HepG2 (cell line): Measurements from ENCODE around the gene RHOT2. TPM values are rescaled to one million over a fixed set of nuclear protein-coding genes. Genes with fewer than 3 reads are reported as not detected.

Source experiments
- AFF4 ChIP-seq: sonication (generic); formaldehyde crosslinking; IDR thresholded peaks from 2 replicates; pipeline ENCODE4 v1.4.0; 2020; ENCODE audit warnings: missing genetic modification reagents
- ATM ChIP-seq: fragments of 450-650 bp; IDR thresholded peaks from 2 replicates; pipeline ENCODE4 v1.7.1; 2017; ENCODE audit warnings: mild to moderate bottlenecking, borderline replicate concordance
- BHLHE40 ChIP-seq: IDR thresholded peaks from 2 replicates; pipeline ENCODE4 v1.6.1; 2011; ENCODE audit warnings: low read length, improper control_type of control experiment
- CHCHD3 ChIP-seq: sonication (generic); formaldehyde crosslinking; IDR thresholded peaks from 2 replicates; pipeline ENCODE4 v1.8.0; 2022; ENCODE audit warnings: mild to moderate bottlenecking, missing genetic modification reagents, moderate library complexity
- HHEX ChIP-seq: IDR thresholded peaks from 2 replicates; pipeline ENCODE4 v1.6.1; 2016; ENCODE audit warnings: control low read depth
- HNF4A ChIP-seq: sonication (generic); formaldehyde crosslinking; IDR thresholded peaks from 2 replicates; pipeline ENCODE4 v1.4.0; 2020; ENCODE audit warnings: missing genetic modification reagents
- JDP2 ChIP-seq: sonication (generic); formaldehyde crosslinking; IDR thresholded peaks from 2 replicates; pipeline ENCODE4 v1.8.1; 2022; ENCODE audit warnings: missing genetic modification reagents, borderline replicate concordance
- MTF1 ChIP-seq: sonication (generic); formaldehyde crosslinking; IDR thresholded peaks from 2 replicates; pipeline ENCODE4 v1.5.0; 2020; ENCODE audit warnings: missing genetic modification reagents
- PRDM15 ChIP-seq: sonication (generic); formaldehyde crosslinking; IDR thresholded peaks from 2 replicates; pipeline ENCODE4 v1.4.0; 2020; ENCODE audit warnings: missing genetic modification reagents
- SRSF1 ChIP-seq: fragments of 200-400 bp; formaldehyde crosslinking; optimal IDR thresholded peaks from 2 replicates; pipeline ENCODE3; 2017; ENCODE audit warnings: mild to moderate bottlenecking, low read depth, low read length, moderate library complexity
- THYN1 ChIP-seq: sonication (generic); formaldehyde crosslinking; IDR thresholded peaks from 2 replicates; pipeline ENCODE4 v1.8.1; 2023; ENCODE audit warnings: low read depth, mild to moderate bottlenecking, moderate library complexity, missing genetic modification reagents, borderline replicate concordance
- ZBTB42 ChIP-seq: sonication (generic); formaldehyde crosslinking; IDR thresholded peaks from 2 replicates; pipeline ENCODE4 v1.5.0; 2020; ENCODE audit warnings: mild to moderate bottlenecking, missing genetic modification reagents
- ZNF260 ChIP-seq: sonication (generic); formaldehyde crosslinking; IDR thresholded peaks from 2 replicates; pipeline ENCODE4 v1.4.0; 2020; ENCODE audit warnings: missing genetic modification reagents, low read depth, mild to moderate bottlenecking, borderline replicate concordance
- ZNF274 ChIP-seq: sonication (generic); formaldehyde crosslinking; IDR thresholded peaks from 2 replicates; pipeline ENCODE4 v1.5.1; 2020; ENCODE audit warnings: mild to moderate bottlenecking, missing genetic modification reagents
- ZNF280D ChIP-seq: sonication (generic); formaldehyde crosslinking; IDR thresholded peaks from 2 replicates; pipeline ENCODE4 v1.5.1; 2020; ENCODE audit warnings: mild to moderate bottlenecking, missing genetic modification reagents
- ZNF616 ChIP-seq: sonication (generic); formaldehyde crosslinking; IDR thresholded peaks from 2 replicates; pipeline ENCODE4 v1.5.0; 2020; ENCODE audit warnings: low read depth, mild to moderate bottlenecking, missing genetic modification reagents
- polyA plus RNA-seq, 8 experiments: library from polyadenylated mRNA; depleted of rRNA in 3 of 8; stranded (reverse) in 7 of 8; unstranded in 1 of 8; fragments of >200 nt; fragmentation: Illumina TruSeq in 4 of 8; extraction: Trizol in 4 of 8; gene quantifications; 2 replicates each; pipeline versions ENCODE4 v1.2.1 to v1.2.3, GENCODE V29; 2011 to 2016; ENCODE audit warnings: low read depth in 4 of 8, missing spikeins in 1 of 8, mixed read lengths in 1 of 8; ENCODE audit not compliant: insufficient read depth in 1 of 8
- total RNA-seq, 5 experiments: library from RNA; depleted of rRNA; stranded (reverse); fragments of >200 nt; fragmentation: Illumina TruSeq; extraction: Trizol; gene quantifications; 2 replicates each; pipeline ENCODE4 v1.2.3, GENCODE V29; 2016; ENCODE audit warnings: low read depth in 1 of 5
- TF ChIP-seq, protein P1 (sequence below): IDR thresholded peaks from 2 replicates; pipeline ENCODE4 v1.6.1; 2012; ENCODE audit warnings: inconsistent platforms
- TF ChIP-seq, protein P2 (sequence below): sonication (generic); formaldehyde crosslinking; IDR thresholded peaks from 2 replicates; pipeline ENCODE4 v1.8.0; 2022; ENCODE audit warnings: mild to moderate bottlenecking, missing genetic modification reagents; ENCODE audit not compliant: insufficient replicate concordance

RHOT2 gene
- total and polyA plus RNA-seq, 2 of the 13 experiments (the other 11 are each of a cell fraction or from before 2014, with no cell fraction given): 63.6 to 76.9 TPM

DNA sequence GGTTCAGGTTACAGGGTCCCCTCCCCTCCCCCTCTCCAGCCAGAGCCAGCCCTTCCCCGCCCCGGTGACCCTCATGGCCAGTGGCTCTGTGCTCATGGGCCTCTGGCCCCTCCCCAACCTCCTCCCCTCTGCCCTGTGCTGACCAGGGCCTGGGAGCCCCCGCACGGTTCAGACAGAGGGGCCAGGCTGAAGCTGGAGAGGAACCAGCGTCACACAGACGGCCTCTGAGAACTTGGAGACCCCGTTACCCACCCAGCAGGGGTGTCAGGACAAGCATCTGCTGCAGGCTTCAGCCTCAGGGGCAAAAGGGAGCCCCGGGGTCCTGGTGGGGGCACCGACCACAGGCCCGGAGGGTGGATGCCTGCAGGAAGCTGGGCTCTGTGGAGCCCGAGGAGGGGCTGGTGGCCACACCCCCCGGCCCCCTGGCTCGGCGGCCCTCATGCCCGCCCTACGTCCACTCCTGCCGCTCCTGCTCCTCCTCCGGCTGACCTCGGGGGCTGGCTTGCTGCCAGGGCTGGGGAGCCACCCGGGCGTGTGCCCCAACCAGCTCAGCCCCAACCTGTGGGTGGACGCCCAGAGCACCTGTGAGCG, 37.0 kb upstream of the RHOT2 start, which contains the start of gene WFIKKN1 (continued):
- TF ChIP-seq, protein P1, sequence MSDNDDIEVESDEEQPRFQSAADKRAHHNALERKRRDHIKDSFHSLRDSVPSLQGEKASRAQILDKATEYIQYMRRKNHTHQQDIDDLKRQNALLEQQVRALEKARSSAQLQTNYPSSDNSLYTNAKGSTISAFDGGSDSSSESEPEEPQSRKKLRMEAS: peak; percentile 11; the same call in 1 of the 2 replicates
- TF ChIP-seq THYN1 (CRISPR knock-in tag): no peak
- TF ChIP-seq JDP2 (CRISPR knock-in tag): no peak
- TF ChIP-seq BHLHE40: no peak
- TF ChIP-seq HNF4A (CRISPR knock-in tag): no peak
- TF ChIP-seq ZNF280D (CRISPR knock-in tag): no peak; the same call in 1 of the 2 replicates
- TF ChIP-seq ATM: no peak
- TF ChIP-seq PRDM15: no peak
- TF ChIP-seq, protein P2, sequence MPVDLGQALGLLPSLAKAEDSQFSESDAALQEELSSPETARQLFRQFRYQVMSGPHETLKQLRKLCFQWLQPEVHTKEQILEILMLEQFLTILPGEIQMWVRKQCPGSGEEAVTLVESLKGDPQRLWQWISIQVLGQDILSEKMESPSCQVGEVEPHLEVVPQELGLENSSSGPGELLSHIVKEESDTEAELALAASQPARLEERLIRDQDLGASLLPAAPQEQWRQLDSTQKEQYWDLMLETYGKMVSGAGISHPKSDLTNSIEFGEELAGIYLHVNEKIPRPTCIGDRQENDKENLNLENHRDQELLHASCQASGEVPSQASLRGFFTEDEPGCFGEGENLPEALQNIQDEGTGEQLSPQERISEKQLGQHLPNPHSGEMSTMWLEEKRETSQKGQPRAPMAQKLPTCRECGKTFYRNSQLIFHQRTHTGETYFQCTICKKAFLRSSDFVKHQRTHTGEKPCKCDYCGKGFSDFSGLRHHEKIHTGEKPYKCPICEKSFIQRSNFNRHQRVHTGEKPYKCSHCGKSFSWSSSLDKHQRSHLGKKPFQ: no peak
- TF ChIP-seq SRSF1: no peak
- TF ChIP-seq HHEX (CRISPR knock-in tag): no peak
- no peak for TF ChIP-seq CHCHD3 (CRISPR knock-in tag)
- no peak for TF ChIP-seq AFF4 (CRISPR knock-in tag)
- TF ChIP-seq ZNF616: no peak
- TF ChIP-seq MTF1 (CRISPR knock-in tag): no peak
- TF ChIP-seq ZBTB42 (CRISPR knock-in tag): no peak
- TF ChIP-seq ZNF274: no peak
- TF ChIP-seq ZNF260 (CRISPR knock-in tag): no peak
